Stomach (tissue), 9 donors: ENCODE data around the gene SIPA1. TPM values are rescaled to one million over a fixed set of nuclear protein-coding genes. Genes with fewer than 3 reads are reported as not detected.

Source experiments
- DNase-seq, 2 donors: peaks; one replicate each; pipeline versions ENCODE4 v3.0.0 to v3.0.0-alpha.2; 2013 to 2019
- H3K27ac ChIP-seq, 5 donors: fragments of 200-600 bp in 4 of 5; sonication (generic) in 4 of 5; one replicate each; pipeline ENCODE4 v1.5.1; 2013 to 2019; ENCODE audit warnings: mild to moderate bottlenecking in 1 of 5, moderate library complexity in 1 of 5
- H3K27me3 ChIP-seq, 3 donors: fragments of 200-600 bp; sonication (generic); one replicate each; pipeline ENCODE4 v1.5.1; 2017 to 2019; ENCODE audit warnings: mixed run types in 1 of 3
- H3K36me3 ChIP-seq, 4 donors: fragments of 200-600 bp; sonication (generic); 1 replicate in 3 of 4; 2 replicates in 1 of 4; pipeline ENCODE4 v1.5.1; 2016 to 2019
- H3K4me1 ChIP-seq, 4 donors: fragments of 200-600 bp; sonication (generic); one replicate each; pipeline ENCODE4 v1.5.1; 2016 to 2019
- H3K4me3 ChIP-seq, 4 donors: fragments of 200-600 bp; sonication (generic) in 3 of 4; one replicate each; pipeline ENCODE4 v1.5.1; 2016 to 2019; ENCODE audit warnings: mild to moderate bottlenecking in 1 of 4
- H3K9me3 ChIP-seq, 4 donors: fragments of 200-600 bp; sonication (generic); one replicate each; pipeline ENCODE4 v1.5.1; 2016 to 2019
- EP300 ChIP-seq: sonication (generic); formaldehyde crosslinking; IDR thresholded peaks from one replicate; pipeline ENCODE4 v1.6.1; 2017; ENCODE audit warnings: antibody characterized with exemption
- POLR2A ChIP-seq, 4 donors: fragments of 450-650 bp; IDR thresholded peaks; one replicate each; pipeline ENCODE4 v1.6.1; 2016; ENCODE audit warnings: antibody characterized with exemption in 4 of 4, control low read depth in 2 of 4, mild to moderate bottlenecking in 1 of 4, moderate library complexity in 1 of 4
- POLR2AphosphoS5 ChIP-seq, 3 donors: sonication (generic); formaldehyde crosslinking; IDR thresholded peaks; one replicate each; pipeline ENCODE4 v1.6.1; 2016; ENCODE audit warnings: antibody characterized with exemption in 3 of 3
- WGBS, 5 donors: extraction: QIAGEN DNeasy Blood & Tissue Kit in 3 of 5; methylation state at CpG; one replicate each; pipeline versions ENCODE4 v1.1.5 to v1.1.7; 2013 to 2018; 5-methylcytosine and 5-hydroxymethylcytosine counted together
- intact Hi-C: fragments of 100-400 bp; cut with DNase I; formaldehyde crosslinking; loops from one replicate; pipeline ENCODE4 v1.15.1; 2023; ENCODE audit warnings: low total_unique reads
- polyA plus RNA-seq, 3 donors: library from polyadenylated mRNA; stranded (reverse); fragments of 200-250 nt; gene quantifications; one replicate each; pipeline ENCODE4 v1.2.3, GENCODE V29; 2013
- total RNA-seq, 5 donors: library from RNA; depleted of rRNA; stranded (reverse); fragments of >200 nt; gene quantifications; one replicate each; pipeline versions ENCODE4 v1.1.0 to v1.2.3, GENCODE V29; 2014 to 2016
- TF ChIP-seq, protein P1 (sequence below), 7 experiments: fragments of 450-650 bp in 4 of 7; fragments of 200-600 bp in 3 of 7; sonication (generic) in 3 of 7; IDR thresholded peaks; one replicate each; pipeline ENCODE4 v1.5.1; 2016 to 2019; ENCODE audit warnings: antibody characterized with exemption in 7 of 7, control low read depth in 2 of 7, mild to moderate bottlenecking in 1 of 7
- donor health status: healthy with polysubstance abuse.
- donor health status: Bipolar disorder and iron deficiency.
- donor health status: healthy.

The SIPA1 gene
- total and polyA plus RNA-seq, 8 donors, result 13.2 to 80.4 (median 42.4) TPM

DNA sequence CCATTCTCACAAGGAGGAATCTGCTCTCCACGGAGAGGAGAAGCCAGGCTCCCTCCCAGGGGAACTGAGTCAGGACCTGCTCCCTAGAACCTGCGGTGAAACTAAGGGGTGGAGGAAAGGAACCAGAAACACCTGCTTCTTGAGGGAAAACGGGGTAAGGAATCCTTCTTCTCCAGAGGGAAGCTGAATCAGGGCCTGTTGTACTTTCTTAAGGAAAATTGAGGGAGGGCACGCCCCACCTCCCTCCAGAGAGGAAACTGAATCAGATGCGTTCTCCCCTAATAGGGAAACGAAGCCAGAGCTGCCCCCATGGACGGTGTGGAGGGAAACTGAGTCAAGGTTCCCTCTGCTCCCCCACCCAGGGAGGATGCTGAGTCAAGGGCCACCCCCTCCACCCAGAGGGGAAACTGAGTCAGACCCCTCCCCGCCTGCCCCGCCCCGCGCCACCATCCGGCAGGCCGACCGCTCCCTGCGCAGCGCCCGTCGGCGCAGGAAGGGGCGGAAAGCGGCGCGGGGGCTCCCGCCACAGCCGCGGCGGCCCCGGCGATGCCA is 24.4 kb downstream of the SIPA1 start:
- WGBS, 5 donors, result 0 to 1% (median 0%) methylated on average over 6 to 29 of the region's 29 CpGs
- Histone ChIP-seq H3K27me3 (no peaks in the 10 kb centered on the region), H3K27ac (peak overlapping the region; percentile 98 to 100 (median 99)), H3K4me3 (peak overlapping the region; percentile 64 to 98 (median 87)), H3K36me3 (peaks cover 39 to 46% (median 42%) of the 10 kb centered on the region in 4 donors), H3K9me3 (no peaks in the 10 kb centered on the region), H3K4me1 (peaks cover 23 to 56% (median 40%) of the 10 kb centered on the region in 4 donors)
- intact Hi-C loops, result no loop called here
- DNase-seq, result peak in 1 of 2 donors; percentile 46
- TF ChIP-seq POLR2A (IDR thresholded peaks at IDR 0.05), result no peak
- TF ChIP-seq, protein P1, sequence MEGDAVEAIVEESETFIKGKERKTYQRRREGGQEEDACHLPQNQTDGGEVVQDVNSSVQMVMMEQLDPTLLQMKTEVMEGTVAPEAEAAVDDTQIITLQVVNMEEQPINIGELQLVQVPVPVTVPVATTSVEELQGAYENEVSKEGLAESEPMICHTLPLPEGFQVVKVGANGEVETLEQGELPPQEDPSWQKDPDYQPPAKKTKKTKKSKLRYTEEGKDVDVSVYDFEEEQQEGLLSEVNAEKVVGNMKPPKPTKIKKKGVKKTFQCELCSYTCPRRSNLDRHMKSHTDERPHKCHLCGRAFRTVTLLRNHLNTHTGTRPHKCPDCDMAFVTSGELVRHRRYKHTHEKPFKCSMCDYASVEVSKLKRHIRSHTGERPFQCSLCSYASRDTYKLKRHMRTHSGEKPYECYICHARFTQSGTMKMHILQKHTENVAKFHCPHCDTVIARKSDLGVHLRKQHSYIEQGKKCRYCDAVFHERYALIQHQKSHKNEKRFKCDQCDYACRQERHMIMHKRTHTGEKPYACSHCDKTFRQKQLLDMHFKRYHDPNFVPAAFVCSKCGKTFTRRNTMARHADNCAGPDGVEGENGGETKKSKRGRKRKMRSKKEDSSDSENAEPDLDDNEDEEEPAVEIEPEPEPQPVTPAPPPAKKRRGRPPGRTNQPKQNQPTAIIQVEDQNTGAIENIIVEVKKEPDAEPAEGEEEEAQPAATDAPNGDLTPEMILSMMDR (IDR thresholded peaks at IDR 0.05), result peak in 1 of 7 experiments; percentile 0

DNA sequence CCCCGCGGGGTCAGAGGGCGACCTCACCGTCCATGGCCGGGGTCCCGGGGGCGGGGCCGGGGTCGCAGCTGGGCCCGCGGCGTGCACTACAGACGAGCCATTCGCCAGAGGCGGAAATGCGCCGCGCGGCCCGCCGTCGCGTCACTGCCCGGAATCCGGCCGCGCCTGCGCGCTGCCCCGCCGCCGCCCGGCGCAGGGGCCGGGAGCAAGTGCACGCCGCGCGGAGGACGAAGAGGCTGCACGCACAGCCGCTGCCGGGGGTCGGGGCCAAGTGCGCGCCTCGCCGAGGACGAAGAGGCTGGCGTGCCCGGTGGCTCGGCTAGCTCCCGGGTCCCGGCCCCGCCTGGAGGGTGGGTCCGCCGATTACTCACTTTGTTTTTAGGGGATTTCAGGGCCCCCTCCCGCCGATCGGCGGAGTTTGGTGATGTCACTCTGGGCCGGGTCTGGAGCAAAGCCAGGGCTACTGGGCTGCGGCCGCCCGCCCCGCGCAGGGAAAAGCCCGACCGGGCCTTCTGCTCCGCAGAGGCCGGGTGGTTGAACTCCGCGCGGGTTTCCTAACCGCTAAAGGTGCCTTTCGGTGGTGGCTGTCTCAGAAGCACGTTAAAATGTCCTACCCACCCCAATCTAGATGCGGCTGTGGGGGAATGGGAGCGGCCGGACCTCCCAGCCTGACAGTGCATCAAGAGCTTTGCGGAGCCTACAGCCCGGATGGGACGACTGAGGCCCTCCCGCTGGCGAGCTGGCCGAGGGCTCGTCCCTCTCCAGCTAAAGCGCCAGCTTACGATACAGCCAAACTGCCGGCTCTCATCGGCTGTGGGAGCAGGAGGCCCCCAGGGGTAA is 25.1 kb downstream of the SIPA1 start, which contains the start of gene RELA:
Gene RELA, minus strand, starts transcription at position 118 of the 840 bp plus-strand sequence. Its CDS starts 84 bp downstream, at position 34.
- intact Hi-C loops, result no loop called here
- WGBS, 5 donors, result 0% methylated on average over 11 to 91 of the region's 91 CpGs
- Histone ChIP-seq H3K27ac (peak within 1 kb of the TSS; percentile 98 to 100 (median 99)), H3K27me3 (no peaks in the 10 kb centered on the region), H3K36me3 (peaks cover 32 to 39% (median 35%) of the 10 kb centered on the region in 4 donors), H3K9me3 (no peaks in the 10 kb centered on the region), H3K4me3 (peak within 1 kb of the TSS; percentile 64 to 98 (median 87)), H3K4me1 (peaks cover 23 to 50% (median 40%) of the 10 kb centered on the region in 4 donors)
- TF ChIP-seq POLR2A (IDR thresholded peaks at IDR 0.05), result peak in 2 of 4 donors; percentile 72 to 82
- peak; percentile 17 to 82 (median 80) for TF ChIP-seq POLR2AphosphoS5 (IDR thresholded peaks at IDR 0.05)
- TF ChIP-seq, protein P1 (IDR thresholded peaks at IDR 0.05), result no peak
- TF ChIP-seq EP300, result no peak
- DNase-seq, result peak; percentile 93 to 98

DNA sequence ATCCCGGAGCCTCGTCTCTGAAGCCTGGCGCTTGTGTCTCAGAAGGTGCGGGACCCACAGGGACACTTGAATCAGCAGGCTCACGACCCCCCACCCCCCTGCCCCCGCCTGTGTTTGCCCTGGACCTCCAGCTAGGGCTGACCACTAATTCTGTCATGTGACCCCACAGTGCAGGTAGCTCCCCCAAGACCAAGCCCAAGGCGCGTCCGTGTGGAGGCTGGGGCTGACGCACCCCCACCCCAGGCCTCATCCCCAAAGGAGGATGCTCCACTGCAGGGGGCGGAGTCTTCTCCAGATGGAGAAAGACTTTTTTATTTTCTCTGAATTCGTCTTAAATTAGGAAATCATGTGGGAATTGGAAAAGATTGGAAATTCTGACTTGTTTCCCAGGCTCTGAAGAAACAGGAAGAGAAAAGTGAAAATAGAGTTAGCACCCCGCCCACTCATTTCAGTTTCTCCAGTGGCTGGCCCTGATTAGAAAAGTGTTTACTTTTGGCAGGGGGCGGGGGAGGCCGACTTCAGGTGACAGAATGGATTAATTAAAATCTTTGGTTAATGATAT is 25.8 kb downstream of the SIPA1 start:
- TF ChIP-seq POLR2AphosphoS5 (IDR thresholded peaks at IDR 0.05) (peak in 2 of 3 donors; percentile 53 to 55), POLR2A (IDR thresholded peaks at IDR 0.05) (no peak), EP300 (no peak)
- TF ChIP-seq, protein P1 (IDR thresholded peaks at IDR 0.05), result no peak
- H3K27ac ChIP-seq, result peak overlapping the region; percentile 98 to 100 (median 99)
- H3K4me3 ChIP-seq, result peak overlapping the region; percentile 64 to 98 (median 87)
- intact Hi-C loops, result no loop called here
- peaks cover 23 to 46% (median 40%) of the 10 kb centered on the region in 4 donors for H3K4me1 ChIP-seq
- peaks cover 25 to 32% (median 28%) of the 10 kb centered on the region in 4 donors for H3K36me3 ChIP-seq
- H3K27me3 ChIP-seq, result no peaks in the 10 kb centered on the region
- WGBS, 5 donors, result 0 to 1% (median 1%) methylated on average over 9 to 15 of the region's 15 CpGs
- DNase-seq, result peak; percentile 57 to 86
- H3K9me3 ChIP-seq, result no peaks in the 10 kb centered on the region

DNA sequence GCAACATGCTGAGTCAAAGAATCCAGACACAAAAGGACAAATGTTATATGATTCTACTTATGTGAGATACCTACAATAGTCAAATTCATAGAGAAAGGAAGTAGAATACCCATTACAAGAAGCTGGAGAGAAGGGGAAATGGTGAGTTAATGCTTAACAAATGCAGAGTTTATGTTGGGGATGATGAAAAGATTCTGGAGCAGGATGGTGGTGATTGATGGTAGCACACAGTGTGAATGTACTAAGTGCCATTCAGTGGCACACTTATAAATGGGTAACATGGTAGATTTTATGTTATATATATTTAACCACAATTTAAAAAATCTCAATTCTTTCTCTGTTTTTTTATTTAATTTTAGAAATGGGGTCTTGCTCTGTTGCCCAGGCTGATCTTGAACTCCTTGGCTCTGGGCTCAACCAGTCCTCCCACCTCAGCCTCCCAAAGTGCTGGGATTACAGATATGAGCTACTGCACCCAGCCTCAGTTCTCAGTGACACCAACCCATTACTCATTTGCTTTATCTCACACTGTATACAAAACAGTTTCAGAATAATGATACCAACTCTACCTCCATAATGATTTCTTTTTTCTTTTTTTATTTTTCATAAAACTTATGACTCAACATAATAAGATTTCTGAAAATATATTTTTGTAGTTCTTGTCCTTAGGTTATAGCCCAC is 34.4 kb downstream of the SIPA1 start:
- Histone ChIP-seq H3K36me3 (no peaks in the 10 kb centered on the region), H3K27ac (no peak overlapping the region), H3K4me3 (no peak overlapping the region), H3K9me3 (no peaks in the 10 kb centered on the region), H3K27me3 (no peaks in the 10 kb centered on the region), H3K4me1 (no peaks in the 10 kb centered on the region)
- DNase-seq, result no peak
- intact Hi-C loops, result no loop called here
- TF ChIP-seq POLR2A (IDR thresholded peaks at IDR 0.05) (no peak), POLR2AphosphoS5 (IDR thresholded peaks at IDR 0.05) (no peak), EP300 (no peak)
- TF ChIP-seq, protein P1 (IDR thresholded peaks at IDR 0.05), result no peak
